Mesendoderm (in vitro differentiated cells): ENCODE measurements around the gene ITGA1. TPM values are rescaled to one million over a fixed set of nuclear protein-coding genes. Genes with fewer than 3 reads are reported as not detected.
A peak's percentile ranks its signal among the peaks of the same experiment; 100 is the strongest.

Experiments used
- DNase-seq: peaks from one replicate; pipeline ENCODE4 v3.0.0; 2013
- H2AK5ac ChIP-seq: 2 replicates; pipeline ENCODE4 v1.6.1; 2013; ENCODE audit warnings: low read length, inconsistent platforms
- H2BK120ac ChIP-seq: 2 replicates; pipeline ENCODE4 v1.6.1; 2013; ENCODE audit warnings: low read depth, mild to moderate bottlenecking, low read length, moderate library complexity, mixed read lengths
- H2BK15ac ChIP-seq: replicated peaks from 2 replicates; pipeline ENCODE4 v1.6.1; 2013; ENCODE audit warnings: low read depth, mild to moderate bottlenecking, moderate library complexity
- H2BK5ac ChIP-seq: 2 replicates; pipeline ENCODE4 v1.6.1; 2013; ENCODE audit warnings: low read length, inconsistent platforms
- H3K18ac ChIP-seq: 2 replicates; pipeline ENCODE4 v1.6.1; 2013; ENCODE audit warnings: mild to moderate bottlenecking, low read length, mixed read lengths
- H3K23ac ChIP-seq: one replicate; pipeline ENCODE4 v1.6.1; 2013; ENCODE audit warnings: low read length
- H3K27ac ChIP-seq: 2 replicates; pipeline ENCODE4 v1.5.1; 2013; ENCODE audit warnings: low read depth, mild to moderate bottlenecking, inconsistent platforms, low read length, moderate library complexity
- H3K27me3 ChIP-seq: 2 replicates; pipeline ENCODE4 v1.6.1; 2013; ENCODE audit warnings: low read length, control low read depth, mild to moderate bottlenecking, inconsistent platforms; ENCODE audit not compliant: insufficient read depth, poor library complexity
- H3K36me3 ChIP-seq: 2 replicates; pipeline ENCODE4 v1.6.1; 2013; ENCODE audit warnings: low read length, inconsistent platforms; ENCODE audit not compliant: control insufficient read depth, insufficient read depth
- H3K4ac ChIP-seq: one replicate; pipeline ENCODE4 v1.6.1; 2013; ENCODE audit warnings: low read depth, mild to moderate bottlenecking, low read length, moderate library complexity
- H3K4me1 ChIP-seq: 2 replicates; pipeline ENCODE4 v1.6.1; 2013; ENCODE audit warnings: low read depth, low read length, inconsistent platforms; ENCODE audit not compliant: control insufficient read depth
- H3K4me2 ChIP-seq: 2 replicates; pipeline ENCODE4 v1.6.1; 2013; ENCODE audit warnings: low read length
- H3K4me3 ChIP-seq: 2 replicates; pipeline ENCODE4 v1.5.1; 2013; ENCODE audit warnings: mild to moderate bottlenecking, low read length
- H3K56ac ChIP-seq: one replicate; pipeline ENCODE4 v1.6.1; 2013; ENCODE audit warnings: low read length
- H3K79me1 ChIP-seq: 2 replicates; pipeline ENCODE4 v1.6.1; 2013; ENCODE audit warnings: low read length, inconsistent platforms
- H3K79me2 ChIP-seq: 2 replicates; pipeline ENCODE4 v1.6.1; 2013; ENCODE audit warnings: mild to moderate bottlenecking, low read length; ENCODE audit not compliant: control insufficient read depth, insufficient read depth
- H3K9ac ChIP-seq: 2 replicates; pipeline ENCODE4 v1.6.1; 2013; ENCODE audit warnings: low read length, inconsistent platforms
- H4K5ac ChIP-seq: one replicate; pipeline ENCODE4 v1.6.1; 2013; ENCODE audit warnings: low read length
- H4K8ac ChIP-seq: one replicate; pipeline ENCODE4 v1.6.1; 2013; ENCODE audit warnings: low read depth, mild to moderate bottlenecking, control low read depth, low read length, moderate library complexity
- WGBS: extraction: QIAGEN DNeasy Blood & Tissue Kit; methylation state at CpG from one replicate; pipeline ENCODE4 v1.1.7; 2013; ENCODE audit warnings: low lambda C conversion rate, missing lambda C conversion rate; ENCODE audit not compliant: insufficient coverage; ENCODE audit errors: extremely low coverage; 5-methylcytosine and 5-hydroxymethylcytosine counted together
- polyA plus RNA-seq, 2 experiments: library from polyadenylated mRNA; stranded (reverse); fragments of 200-250 nt; gene quantifications; one replicate each; pipeline ENCODE4 v1.2.3, GENCODE V29; 2013

The ITGA1 gene
- polyA plus RNA-seq (2013, experiment 1 of 2), result 3.5 TPM
- 4.2 TPM for polyA plus RNA-seq (2013, experiment 2 of 2)

- peak within 1 kb of the TSS; percentile 75 for H3K4me3 ChIP-seq
- H3K4me1 ChIP-seq, result peaks cover 1% of the 10 kb centered on the region
- H4K8ac ChIP-seq, result no peak within 1 kb of the TSS
- peak within 1 kb of the TSS; percentile 30 for H3K23ac ChIP-seq
- H3K4me2 ChIP-seq, result peak within 1 kb of the TSS; percentile 80
- no CpG with 5 or more reads among the region's 61 CpGs for WGBS
- H3K79me2 ChIP-seq, result no peaks in the 10 kb centered on the region
- no peak within 1 kb of the TSS for H3K18ac ChIP-seq
- no peak within 1 kb of the TSS for H2BK120ac ChIP-seq
- peak; percentile 94 for DNase-seq
- H3K36me3 ChIP-seq, result no peaks in the 10 kb centered on the region
- H3K56ac ChIP-seq, result peak within 1 kb of the TSS; percentile 86
- peak within 1 kb of the TSS; percentile 15 for H3K27ac ChIP-seq
- no peak within 1 kb of the TSS for H2BK15ac ChIP-seq
- no peak within 1 kb of the TSS for H3K4ac ChIP-seq
- no peak within 1 kb of the TSS for H2AK5ac ChIP-seq
- no peaks in the 10 kb centered on the region for H3K79me1 ChIP-seq
- peak within 1 kb of the TSS; percentile 69 for H3K9ac ChIP-seq
- H2BK5ac ChIP-seq, result peak within 1 kb of the TSS; percentile 69
- no peak within 1 kb of the TSS for H4K5ac ChIP-seq
- H3K27me3 ChIP-seq, result no peaks in the 10 kb centered on the region
These were observed at the start of gene ITGA1, which contains the start of gene PELO for GRCh38 chr5:52787600-52788504. Gene ITGA1 (plus strand): TSS chr5:52787916. CDS start chr5:52788354, 438 bp downstream. Gene PELO (plus strand): TSS chr5:52787916. CDS start chr5:52800395, 12,479 bp downstream.

GRCh38 chr5:52738095-52738506 is 49.6 kb upstream of the ITGA1 start:
- H3K27me3 ChIP-seq, result no peaks in the 10 kb centered on the region
- H2AK5ac ChIP-seq, result no peak overlapping the region
- no peak overlapping the region for H2BK15ac ChIP-seq
- no peak overlapping the region for H3K18ac ChIP-seq
- H3K4ac ChIP-seq, result no peak overlapping the region
- no peak for DNase-seq
- no peaks in the 10 kb centered on the region for H3K36me3 ChIP-seq
- H3K4me3 ChIP-seq, result no peak overlapping the region
- no peak overlapping the region for H4K8ac ChIP-seq
- no peak overlapping the region for H2BK120ac ChIP-seq
- no peak overlapping the region for H2BK5ac ChIP-seq
- H3K79me2 ChIP-seq, result no peaks in the 10 kb centered on the region
- H3K27ac ChIP-seq, result no peak overlapping the region
- no peak overlapping the region for H3K23ac ChIP-seq
- no peak overlapping the region for H3K56ac ChIP-seq
- H3K4me1 ChIP-seq, result no peaks in the 10 kb centered on the region
- H4K5ac ChIP-seq, result no peak overlapping the region
- no peak overlapping the region for H3K9ac ChIP-seq
- no peaks in the 10 kb centered on the region for H3K79me1 ChIP-seq
- H3K4me2 ChIP-seq, result no peak overlapping the region

GRCh38 chr5:52740007-52740406 is 47.7 kb upstream of the ITGA1 start:
- Histone ChIP-seq H3K4me1 (no peaks in the 10 kb centered on the region), H3K4me2 (no peak overlapping the region), H3K18ac (no peak overlapping the region), H3K79me1 (no peaks in the 10 kb centered on the region), H4K8ac (no peak overlapping the region), H3K27ac (no peak overlapping the region), H3K4ac (no peak overlapping the region), H3K56ac (no peak overlapping the region), H3K36me3 (no peaks in the 10 kb centered on the region), H3K23ac (no peak overlapping the region), H2AK5ac (no peak overlapping the region), H2BK5ac (no peak overlapping the region), H3K4me3 (no peak overlapping the region), H3K79me2 (no peaks in the 10 kb centered on the region), H2BK15ac (no peak overlapping the region), H2BK120ac (no peak overlapping the region), H4K5ac (no peak overlapping the region), H3K27me3 (no peaks in the 10 kb centered on the region), H3K9ac (no peak overlapping the region)
- no CpG with 5 or more reads among the region's 2 CpGs for WGBS
- DNase-seq, result no peak

GRCh38 chr5:52743012-52743411 is 44.7 kb upstream of the ITGA1 start:
- no CpG with 5 or more reads among the region's 2 CpGs for WGBS
- H3K27me3 ChIP-seq, result no peaks in the 10 kb centered on the region

GRCh38 chr5:52743529-52743928 is 44.2 kb upstream of the ITGA1 start:
- Histone ChIP-seq H2BK15ac (no peak overlapping the region), H3K4me1 (no peaks in the 10 kb centered on the region), H3K27me3 (no peaks in the 10 kb centered on the region), H4K8ac (no peak overlapping the region), H3K79me2 (no peaks in the 10 kb centered on the region), H3K4ac (no peak overlapping the region), H3K4me2 (no peak overlapping the region), H3K36me3 (no peaks in the 10 kb centered on the region), H3K56ac (no peak overlapping the region), H3K9ac (no peak overlapping the region), H2BK120ac (no peak overlapping the region), H4K5ac (no peak overlapping the region), H3K79me1 (no peaks in the 10 kb centered on the region), H3K23ac (no peak overlapping the region), H3K27ac (no peak overlapping the region), H3K18ac (no peak overlapping the region), H3K4me3 (no peak overlapping the region), H2BK5ac (no peak overlapping the region), H2AK5ac (no peak overlapping the region)
- no CpG with 5 or more reads among the region's 3 CpGs for WGBS
- no peak for DNase-seq

More at GRCh38 chr5:52743012-52743411, 44.7 kb upstream of the ITGA1 start:
- H3K79me1 ChIP-seq, result no peaks in the 10 kb centered on the region
- no peak overlapping the region for H2BK15ac ChIP-seq
- H3K23ac ChIP-seq, result no peak overlapping the region
- no peak overlapping the region for H3K9ac ChIP-seq
- H3K79me2 ChIP-seq, result no peaks in the 10 kb centered on the region
- H3K4me1 ChIP-seq, result no peaks in the 10 kb centered on the region
- H4K8ac ChIP-seq, result no peak overlapping the region
- no peak overlapping the region for H3K27ac ChIP-seq
- peak; percentile 4 for DNase-seq
- no peak overlapping the region for H2BK5ac ChIP-seq
- no peak overlapping the region for H3K4me2 ChIP-seq
- no peak overlapping the region for H3K4ac ChIP-seq
- H2BK120ac ChIP-seq, result no peak overlapping the region
- no peak overlapping the region for H4K5ac ChIP-seq
- H3K4me3 ChIP-seq, result no peak overlapping the region
- H3K36me3 ChIP-seq, result no peaks in the 10 kb centered on the region
- no peak overlapping the region for H3K56ac ChIP-seq
- H2AK5ac ChIP-seq, result no peak overlapping the region
- H3K18ac ChIP-seq, result no peak overlapping the region
